Caco-2 (cell line): ENCODE results near the gene PIMREG. TPM values are rescaled to one million over a fixed set of nuclear protein-coding genes. Genes with fewer than 3 reads are reported as not detected.

Experiments used
- BruUV-seq: library from RNA; stranded (reverse); fragments of 400-500 nt; replicated peaks from 2 replicates; lab custom pipeline; 2021; lab: Mats Ljungman, UMichigan
- CTCF ChIA-PET: fragments of 300-600 bp; sonication (Branson Sonifier 250); formaldehyde crosslinking; loops from one replicate; lab custom pipeline; 2022; ENCODE audit warnings: antibody characterized with exemption; lab: Charles Lee
- POLR2A ChIA-PET: fragments of 300-600 bp; sonication (Branson Sonifier 250); formaldehyde crosslinking; loops from one replicate; lab custom pipeline; 2022; ENCODE audit warnings: antibody characterized with exemption; lab: Charles Lee
- DNase-seq, 2 experiments: peaks; one replicate each; pipeline versions ENCODE4 v3.0.0 to v3.0.0-alpha.2; 2020 to 2022
- H3K27me3 ChIP-seq: replicated peaks from 2 replicates; pipeline ENCODE4 v1.6.0; 2011; ENCODE audit warnings: low read length; ENCODE audit not compliant: control insufficient read depth, insufficient read depth
- H3K36me3 ChIP-seq: 2 replicates; pipeline ENCODE4 v1.5.1; 2011; ENCODE audit warnings: low read length; ENCODE audit not compliant: control insufficient read depth, insufficient read depth
- H3K4me1 ChIP-seq: fragments of 250-450 bp; sonication (Bioruptor Pico); 2 replicates; pipeline ENCODE4 v1.5.1; 2020; ENCODE audit warnings: mild to moderate bottlenecking
- H3K4me3 ChIP-seq: 2 replicates; pipeline ENCODE4 v1.5.1; 2011; ENCODE audit warnings: low read depth, mild to moderate bottlenecking, control low read depth, low read length
- H3K9me3 ChIP-seq: fragments of 250-450 bp; sonication (Bioruptor Pico); 2 replicates; pipeline ENCODE4 v1.5.1; 2020; ENCODE audit warnings: mild to moderate bottlenecking, moderate library complexity
- H3K27ac Mint-ChIP-seq: one replicate; pipeline ENCODE4 v1.8.0; 2022; ENCODE audit warnings: mixed read lengths; ENCODE audit not compliant: unreplicated experiment
- H3K27me3 Mint-ChIP-seq: one replicate; pipeline ENCODE4 v1.8.0; 2022; ENCODE audit warnings: mixed read lengths; ENCODE audit not compliant: insufficient read depth, unreplicated experiment
- H3K36me3 Mint-ChIP-seq: one replicate; pipeline ENCODE4 v1.8.0; 2022; ENCODE audit warnings: mild to moderate bottlenecking, mixed read lengths; ENCODE audit not compliant: insufficient read depth, unreplicated experiment
- H3K4me1 Mint-ChIP-seq: one replicate; pipeline ENCODE4 v1.8.0; 2022; ENCODE audit warnings: low read depth, mixed read lengths; ENCODE audit not compliant: unreplicated experiment
- H3K4me3 Mint-ChIP-seq: one replicate; pipeline ENCODE4 v1.8.0; 2022; ENCODE audit warnings: mild to moderate bottlenecking, moderate library complexity, mixed read lengths; ENCODE audit not compliant: unreplicated experiment
- H3K9me3 Mint-ChIP-seq: one replicate; pipeline ENCODE4 v1.8.0; 2022; ENCODE audit warnings: mixed read lengths; ENCODE audit not compliant: unreplicated experiment
- CTCF ChIP-seq, 2 experiments: fragments of 200-600 bp in 1 of 2; IDR thresholded peaks; 1 replicate in 1 of 2; 2 replicates in 1 of 2; pipeline versions ENCODE4 v1.5.1 to v1.8.0; 2011 to 2022; ENCODE audit warnings: antibody characterized with exemption in 1 of 2, control low read depth in 1 of 2, inconsistent platforms in 1 of 2, low read depth in 1 of 2, low read length in 1 of 2, mild to moderate bottlenecking in 1 of 2, moderate library complexity in 1 of 2; ENCODE audit not compliant: insufficient read depth in 1 of 2, severe bottlenecking in 1 of 2, unreplicated experiment in 1 of 2
- intact Hi-C: fragments of 100-400 bp; cut with micrococcal nuclease; formaldehyde crosslinking; loops from one replicate; pipeline ENCODE4 v1.10.0; 2022; ENCODE audit not compliant: unreplicated experiment
- total RNA-seq: library from RNA; stranded (reverse); gene quantifications from 2 replicates; pipeline ENCODE4 v1.2.3, GENCODE V29; 2022

Gene PIMREG
- total RNA-seq, 1 experiment from 2014 or later = 15.8 TPM

- Histone ChIP-seq H3K27me3 (no peaks in the 10 kb centered on the region), H3K9me3 (no peaks in the 10 kb centered on the region), H3K4me3 (no peak overlapping the region), H3K4me1 (no peaks in the 10 kb centered on the region), H3K36me3 (no peaks in the 10 kb centered on the region)
- ChIA-PET POLR2A (no interaction called here), CTCF (no interaction called here)
- Mint-ChIP-seq H3K4me1 (no peaks in the 10 kb centered on the region), H3K27ac (no peak overlapping the region), H3K4me3 (no peak overlapping the region), H3K36me3 (no peaks in the 10 kb centered on the region), H3K9me3 (no peaks in the 10 kb centered on the region), H3K27me3 (no peaks in the 10 kb centered on the region)
- intact Hi-C loops = no loop called here
- DNase-seq = no peak
- no peak for TF ChIP-seq CTCF (IDR thresholded peaks at IDR 0.05; ENCODE audit: insufficient read depth in 1 of 2, low read depth in 1 of 2, low read length in 1 of 2, severe bottlenecking in 1 of 2, unreplicated experiment in 1 of 2)
- no TSS peak for BruUV-seq
These were observed 10.5 kb downstream of the PIMREG start for GRCh38 chr17:6454495-6455320.

GRCh38 chr17:6455321-6455705 is 11.1 kb downstream of the PIMREG start:
- Mint-ChIP-seq H3K27ac (no peak overlapping the region), H3K27me3 (no peaks in the 10 kb centered on the region), H3K9me3 (no peaks in the 10 kb centered on the region), H3K36me3 (no peaks in the 10 kb centered on the region), H3K4me3 (no peak overlapping the region), H3K4me1 (no peaks in the 10 kb centered on the region)
- H3K4me3 ChIP-seq = no peak overlapping the region
- POLR2A ChIA-PET = interaction anchor here (0.9 kb wide), 1 partner anchor 11 kb away, joined by 4 read pairs; the partner anchor contains the start of gene PIMREG
- H3K9me3 ChIP-seq = no peaks in the 10 kb centered on the region
- H3K4me1 ChIP-seq = no peaks in the 10 kb centered on the region
- no peaks in the 10 kb centered on the region for H3K27me3 ChIP-seq
- no peaks in the 10 kb centered on the region for H3K36me3 ChIP-seq
- no peak for TF ChIP-seq CTCF (IDR thresholded peaks at IDR 0.05; ENCODE audit: insufficient read depth in 1 of 2, low read depth in 1 of 2, low read length in 1 of 2, severe bottlenecking in 1 of 2, unreplicated experiment in 1 of 2)
- BruUV-seq = no TSS peak
- CTCF ChIA-PET = no interaction called here
- intact Hi-C loops = no loop called here
- no peak for DNase-seq

- Mint-ChIP-seq H3K36me3 (no peaks in the 10 kb centered on the region), H3K27ac (no peak overlapping the region), H3K4me1 (no peaks in the 10 kb centered on the region), H3K27me3 (no peaks in the 10 kb centered on the region), H3K4me3 (no peak overlapping the region), H3K9me3 (no peaks in the 10 kb centered on the region)
- Histone ChIP-seq H3K9me3 (no peaks in the 10 kb centered on the region), H3K27me3 (no peaks in the 10 kb centered on the region), H3K36me3 (no peaks in the 10 kb centered on the region), H3K4me1 (no peaks in the 10 kb centered on the region), H3K4me3 (no peak overlapping the region)
- no TSS peak for BruUV-seq
- CTCF ChIA-PET = no interaction called here
- intact Hi-C loops = no loop called here
- DNase-seq = no peak
- POLR2A ChIA-PET = no interaction called here
- no peak for TF ChIP-seq CTCF (IDR thresholded peaks at IDR 0.05; ENCODE audit: insufficient read depth in 1 of 2, low read depth in 1 of 2, low read length in 1 of 2, severe bottlenecking in 1 of 2, unreplicated experiment in 1 of 2)
These were observed 12.1 kb downstream of the PIMREG start for GRCh38 chr17:6456321-6456720.
